Fibroblast of upper back skin (primary cell): ENCODE measurements around the gene MTOR.
"Not testable (repeated sequence)": the region's sequence is repeated elsewhere in the genome, so short reads cannot be mapped to it uniquely, and the experiment has no call there.

ENCODE experiments used
- DNase-seq: peaks from one replicate; pipeline ENCODE4 v3.0.0-alpha.2; 2013

MTOR gene

GRCh38 chr1:11214698-11215380 lies 47.5 kb downstream of the MTOR start:
- no peak for DNase-seq

GRCh38 chr1:11211925-11212587 lies 50.3 kb downstream of the MTOR start:
- no peak for DNase-seq

DNA sequence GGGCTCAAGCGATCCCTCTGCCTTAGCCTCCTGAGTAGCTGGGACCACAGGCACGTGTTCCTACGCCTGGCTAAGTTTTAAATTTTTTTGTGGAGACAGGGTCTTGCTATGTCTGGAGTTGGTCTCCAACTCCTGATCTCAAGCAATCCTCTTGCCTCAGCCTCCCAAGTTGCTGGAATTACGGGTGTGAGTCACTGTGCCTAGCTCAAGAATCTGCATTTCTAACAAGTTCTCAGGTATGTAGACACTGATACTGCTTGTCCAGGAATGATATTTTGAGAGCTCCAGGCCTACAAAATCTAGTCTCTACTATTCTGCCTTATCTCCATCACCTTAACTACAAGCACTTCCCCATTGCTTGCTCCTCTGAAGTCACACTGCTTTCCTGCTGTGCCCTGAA lies 50.9 kb downstream of the MTOR start:
- no peak for DNase-seq

- DNase-seq: no peak
Observed at GRCh38 chr1:11207898-11208611, 54.3 kb downstream of the MTOR start.

- DNase-seq: no peak
Observed at GRCh38 chr1:11204396-11205190, 57.8 kb downstream of the MTOR start.

- DNase-seq: no peak
Observed at GRCh38 chr1:11198851-11199594, 63.3 kb downstream of the MTOR start.

DNA sequence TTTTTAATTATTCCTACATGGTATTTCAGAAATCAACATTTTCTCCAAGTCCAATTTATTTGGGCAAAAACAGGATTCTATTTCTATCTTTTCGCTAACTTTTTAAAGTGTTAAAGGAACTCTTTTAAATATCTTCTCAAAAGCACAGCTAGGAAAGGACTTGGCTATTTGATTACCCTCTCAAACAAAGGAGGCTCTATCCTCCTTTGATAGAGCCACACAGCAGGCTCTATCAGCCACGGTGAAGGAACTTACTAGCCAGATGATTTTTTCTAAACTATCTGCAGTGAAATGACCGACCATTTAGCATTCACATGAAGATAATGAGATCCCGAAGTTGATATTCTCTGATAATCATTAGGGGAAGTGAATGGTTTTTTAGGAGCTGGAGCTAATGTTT lies 64.1 kb downstream of the MTOR start:
- no peak for DNase-seq

DNA sequence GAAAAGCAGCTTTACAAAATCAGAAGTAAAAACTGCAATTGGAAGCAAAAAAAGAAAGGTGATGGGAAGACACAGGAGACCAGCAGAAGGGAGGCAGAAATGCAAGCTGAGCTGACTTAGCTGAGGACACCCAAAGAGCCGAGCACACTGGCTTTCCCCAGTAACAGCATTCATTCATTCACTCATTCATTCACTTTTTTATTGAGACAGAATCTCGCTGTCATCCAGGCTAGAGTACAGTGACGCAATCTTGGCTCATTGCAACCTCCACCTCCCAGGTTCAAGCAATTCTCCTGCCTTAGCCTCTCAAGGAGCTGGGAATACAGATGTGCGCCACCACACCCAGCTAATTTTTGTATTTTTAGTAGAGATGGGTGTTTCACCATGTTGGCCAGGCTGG lies 65.0 kb downstream of the MTOR start:
- DNase-seq: no peak

- no peak for DNase-seq
Observed at GRCh38 chr1:11196945-11197344, 65.4 kb downstream of the MTOR start.

DNA sequence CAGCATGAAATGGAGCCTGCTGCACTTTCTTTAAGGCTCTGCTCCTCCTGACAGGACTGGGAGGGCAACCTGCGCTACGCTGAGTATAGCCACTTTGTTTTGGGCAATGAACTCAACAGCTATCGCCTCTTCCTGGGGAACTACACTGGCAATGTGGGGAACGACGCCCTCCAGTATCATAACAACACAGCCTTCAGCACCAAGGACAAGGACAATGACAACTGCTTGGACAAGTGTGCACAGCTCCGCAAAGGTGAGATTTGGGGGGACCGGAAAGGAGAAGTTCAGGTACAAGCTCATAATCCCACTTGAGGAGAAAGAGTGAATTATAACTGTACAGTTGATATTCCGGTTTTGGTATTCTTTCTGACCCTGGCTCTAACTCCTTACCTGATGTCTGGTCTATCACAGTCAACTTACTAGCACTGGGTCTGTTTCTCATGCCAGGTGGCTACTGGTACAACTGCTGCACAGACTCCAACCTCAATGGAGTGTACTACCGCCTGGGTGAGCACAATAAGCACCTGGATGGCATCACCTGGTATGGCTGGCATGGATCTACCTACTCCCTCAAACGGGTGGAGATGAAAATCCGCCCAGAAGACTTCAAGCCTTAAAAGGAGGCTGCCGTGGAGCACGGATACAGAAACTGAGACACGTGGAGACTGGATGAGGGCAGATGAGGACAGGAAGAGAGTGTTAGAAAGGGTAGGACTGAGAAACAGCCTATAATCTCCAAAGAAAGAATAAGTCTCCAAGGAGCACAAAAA lies 67.8 kb downstream of the MTOR start:
- no peak for DNase-seq

DNA sequence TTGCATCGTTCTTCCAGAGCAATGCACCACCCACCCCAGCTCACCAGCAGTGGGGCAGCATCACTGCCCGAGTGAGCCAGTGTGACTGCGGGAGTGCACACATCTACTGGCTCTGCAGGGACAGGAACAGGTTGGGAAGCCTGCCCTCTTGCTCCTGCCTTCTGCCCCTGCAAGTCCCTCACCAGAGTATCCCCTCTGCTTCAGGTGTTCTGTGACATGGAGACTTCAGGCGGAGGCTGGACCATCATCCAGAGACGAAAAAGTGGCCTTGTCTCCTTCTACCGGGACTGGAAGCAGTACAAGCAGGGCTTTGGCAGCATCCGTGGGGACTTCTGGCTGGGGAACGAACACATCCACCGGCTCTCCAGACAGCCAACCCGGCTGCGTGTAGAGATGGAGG lies 69.0 kb downstream of the MTOR start:
- DNase-seq: no peak

GRCh38 chr1:11188858-11189451 lies 73.4 kb downstream of the MTOR start, which contains the start of gene ANGPTL7:
Gene ANGPTL7 (plus strand): TSS chr1:11189355. CDS start chr1:11189580, 225 bp downstream.
- DNase-seq: no peak

DNA sequence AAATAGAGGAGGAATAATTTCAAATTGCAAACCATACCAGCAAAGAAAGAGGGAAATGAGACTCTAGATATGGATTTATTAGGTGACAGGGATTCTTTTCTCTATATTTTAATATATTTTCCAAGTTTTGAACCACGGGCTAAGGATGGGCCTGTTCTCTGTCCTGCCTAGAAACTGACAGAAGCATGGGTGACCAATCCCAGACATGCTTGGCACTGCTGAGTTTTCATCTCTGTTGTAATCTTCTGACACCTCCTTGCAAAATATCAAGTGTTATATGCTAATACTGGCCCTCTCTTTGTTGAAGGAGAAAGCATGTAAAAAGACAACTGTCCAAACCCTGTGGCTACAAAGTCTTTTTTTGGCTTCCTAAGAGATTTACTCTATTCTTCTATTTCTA lies 74.0 kb downstream of the MTOR start:
- no peak for DNase-seq

- DNase-seq: no peak
Observed at GRCh38 chr1:11187931-11188330, 74.4 kb downstream of the MTOR start.

- DNase-seq: no peak
Observed at GRCh38 chr1:11187494-11187893, 74.9 kb downstream of the MTOR start.

GRCh38 chr1:11187000-11187399 lies 75.4 kb downstream of the MTOR start:
- DNase-seq: no peak

DNA sequence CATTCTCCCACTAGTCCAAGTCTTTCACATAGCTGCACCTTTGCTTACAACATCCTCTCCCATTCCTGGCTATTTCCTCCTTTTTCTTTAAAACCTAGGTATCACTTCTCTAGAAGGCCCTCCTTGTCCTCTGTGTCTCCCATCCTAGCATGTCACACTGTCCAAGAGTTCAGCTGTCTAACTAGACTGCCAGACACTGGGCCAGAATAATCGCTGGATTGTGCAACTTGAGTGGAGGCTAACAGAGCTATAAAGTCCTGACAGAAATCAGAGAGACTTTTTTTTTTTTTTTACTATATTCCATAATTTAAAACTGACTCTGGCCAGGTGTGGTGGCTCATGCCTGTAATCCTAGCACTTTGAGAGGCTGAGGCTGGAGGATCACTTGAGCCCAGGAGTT lies 77.4 kb downstream of the MTOR start:
- DNase-seq: no peak

DNA sequence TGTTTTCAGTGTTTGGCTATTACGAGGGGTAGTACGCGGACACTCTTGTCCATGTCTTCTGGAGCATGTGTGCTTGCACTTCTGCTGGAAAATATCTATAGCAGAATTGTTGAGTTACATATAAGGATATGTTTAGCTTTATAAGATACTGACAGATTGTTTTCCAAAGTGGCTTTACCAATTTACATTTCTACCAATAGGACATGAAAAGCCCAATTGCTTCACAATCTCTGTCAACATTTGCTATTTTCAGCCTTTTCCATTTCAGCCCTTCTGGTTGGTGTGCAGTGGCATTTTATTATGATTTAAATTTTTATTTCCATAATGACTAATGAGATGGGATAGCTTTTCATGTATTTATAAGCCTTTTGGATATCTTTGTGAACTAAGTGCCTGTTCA lies 79.5 kb downstream of the MTOR start:
- DNase-seq: no peak

- peak; percentile 47 for DNase-seq
Observed at GRCh38 chr1:11180342-11180744, 82.0 kb downstream of the MTOR start.

DNA sequence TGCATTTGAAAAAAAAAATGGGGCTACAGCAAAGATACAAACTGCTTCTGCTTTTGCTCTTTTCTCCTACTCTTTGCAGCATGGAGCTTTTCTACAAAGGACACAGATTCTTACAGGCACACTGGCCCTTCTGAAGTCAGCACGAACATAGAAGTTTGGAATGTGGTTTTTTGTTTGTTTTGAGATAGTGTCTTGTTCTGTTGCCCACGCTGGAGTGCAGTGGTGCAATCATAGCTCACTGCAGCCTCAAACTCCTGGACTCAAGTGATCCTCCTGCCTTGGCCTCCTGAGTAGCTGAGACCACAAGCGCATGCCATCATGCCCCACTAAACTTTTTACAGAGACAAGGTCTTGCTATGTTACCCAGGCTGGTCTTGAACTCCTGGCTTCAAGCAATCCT lies 82.6 kb downstream of the MTOR start:
- not testable (repeated sequence) for DNase-seq

DNA sequence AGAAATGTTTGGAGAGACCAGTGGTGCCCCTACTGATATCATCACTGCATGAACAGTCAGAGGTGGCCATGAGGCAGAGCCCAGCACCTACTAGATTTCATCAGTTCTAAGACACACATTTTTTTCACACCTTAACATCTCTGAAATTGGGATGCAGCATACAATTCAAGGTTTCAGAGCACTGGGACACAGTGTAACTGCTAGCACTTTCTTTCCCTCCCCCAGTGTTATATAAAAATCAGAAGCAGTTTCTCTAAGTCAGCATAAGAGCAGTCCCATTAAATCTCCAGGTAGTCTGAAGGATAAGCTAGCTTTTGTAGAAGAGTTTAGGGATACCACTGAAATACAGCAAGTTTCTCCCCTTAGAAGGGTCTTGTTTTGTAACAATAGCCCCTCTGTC lies 83.2 kb downstream of the MTOR start:
- DNase-seq: no peak
